Thymus (tissue), 11 donors: ENCODE data around the gene WDR41. TPM values are rescaled to one million over a fixed set of nuclear protein-coding genes. Genes with fewer than 3 reads are reported as not detected.

Experiments used
- DNase-seq, 9 donors: peaks; one replicate each; pipeline ENCODE4 v3.0.0-alpha.2; 2013; ENCODE audit warnings: low spot score in 9 of 9, low read depth in 6 of 9, missing footprints in 1 of 9
- H3K27ac ChIP-seq, 2 donors: one replicate each; pipeline ENCODE4 v1.5.1; 2013; ENCODE audit warnings: control low read depth in 1 of 2, low read depth in 1 of 2, low read length in 1 of 2, mild to moderate bottlenecking in 1 of 2, moderate library complexity in 1 of 2
- H3K27me3 ChIP-seq, 2 donors: one replicate each; pipeline ENCODE4 v1.5.1; 2013; ENCODE audit warnings: low read length in 1 of 2; ENCODE audit not compliant: control insufficient read depth in 2 of 2, insufficient read depth in 1 of 2
- H3K36me3 ChIP-seq, 2 donors: one replicate each; pipeline ENCODE4 v1.5.1; 2013; ENCODE audit warnings: low read length in 1 of 2, mild to moderate bottlenecking in 1 of 2, moderate library complexity in 1 of 2; ENCODE audit not compliant: control insufficient read depth in 2 of 2, insufficient read depth in 2 of 2
- H3K4me1 ChIP-seq, 2 donors: one replicate each; pipeline ENCODE4 v1.5.1; 2013; ENCODE audit warnings: low read length in 2 of 2; ENCODE audit not compliant: control insufficient read depth in 2 of 2, insufficient read depth in 2 of 2
- H3K4me3 ChIP-seq, 2 donors: one replicate each; pipeline ENCODE4 v1.5.1; 2013; ENCODE audit warnings: low read length in 2 of 2, control low read depth in 1 of 2, mild to moderate bottlenecking in 1 of 2
- H3K9me3 ChIP-seq, 2 donors: one replicate each; pipeline ENCODE4 v1.5.1; 2013; ENCODE audit warnings: low read length in 1 of 2, mild to moderate bottlenecking in 1 of 2; ENCODE audit not compliant: control insufficient read depth in 2 of 2, insufficient read depth in 1 of 2
- whole genome bisulfite sequencing: extraction: QIAGEN DNeasy Blood & Tissue Kit; methylation state at CpG from one replicate; pipeline ENCODE4 v1.1.7; 2013; 5-methylcytosine and 5-hydroxymethylcytosine counted together
- polyA plus RNA-seq: library from polyadenylated mRNA; stranded (reverse); fragments of 200-250 nt; gene quantifications from one replicate; pipeline ENCODE4 v1.2.3, GENCODE V29; 2013
- total RNA-seq: library from RNA; stranded (reverse); fragments of 120-200 nt; gene quantifications from one replicate; pipeline ENCODE4 v1.2.4, GENCODE V29; 2013
- donor health status: healthy.

Gene WDR41
- total and polyA plus RNA-seq, 2 donors = 19.6 to 33.5 TPM

DNA sequence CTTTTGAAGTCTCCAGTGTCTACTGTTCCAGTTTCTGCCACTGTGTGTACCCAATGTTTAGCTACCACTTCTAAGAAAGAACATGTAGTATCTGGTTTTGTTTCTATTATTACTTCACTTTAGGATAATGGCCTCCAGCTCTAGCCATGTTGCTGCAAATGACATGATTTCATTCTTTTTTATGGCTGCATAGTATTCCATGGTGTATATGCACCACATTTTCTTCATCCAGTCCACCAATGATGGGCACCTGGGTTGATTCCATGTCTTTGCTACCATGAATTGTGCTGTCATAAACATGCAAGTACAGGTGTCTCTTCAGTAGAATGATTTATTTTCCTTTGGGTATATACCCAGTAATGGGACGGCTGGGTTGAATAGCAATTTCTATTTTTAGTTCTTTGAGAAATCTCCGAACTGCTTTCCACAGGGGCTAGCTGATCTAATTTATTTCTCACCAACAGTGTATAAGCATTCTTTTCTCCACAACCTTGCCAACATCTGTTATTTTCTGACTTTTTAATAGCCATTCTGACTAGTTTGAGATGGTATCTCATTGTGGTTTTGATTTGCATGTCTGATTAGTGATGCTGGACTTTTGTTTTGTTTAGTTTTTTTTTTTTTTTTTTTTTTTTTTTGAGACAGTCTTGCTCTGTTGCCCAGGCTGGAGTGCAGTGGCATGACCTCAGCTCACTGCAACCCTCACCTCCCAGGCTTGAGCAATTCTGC lies 68.9 kb downstream of the WDR41 start:
- Histone ChIP-seq H3K27me3 (no peaks in the 10 kb centered on the region), H3K36me3 (no peaks in the 10 kb centered on the region), H3K9me3 (no peaks in the 10 kb centered on the region), H3K4me3 (no peak overlapping the region), H3K4me1 (no peaks in the 10 kb centered on the region), H3K27ac (no peak overlapping the region)
- 96% methylated on average over 2 of the region's 2 CpGs for WGBS
- no peak for DNase-seq

DNA sequence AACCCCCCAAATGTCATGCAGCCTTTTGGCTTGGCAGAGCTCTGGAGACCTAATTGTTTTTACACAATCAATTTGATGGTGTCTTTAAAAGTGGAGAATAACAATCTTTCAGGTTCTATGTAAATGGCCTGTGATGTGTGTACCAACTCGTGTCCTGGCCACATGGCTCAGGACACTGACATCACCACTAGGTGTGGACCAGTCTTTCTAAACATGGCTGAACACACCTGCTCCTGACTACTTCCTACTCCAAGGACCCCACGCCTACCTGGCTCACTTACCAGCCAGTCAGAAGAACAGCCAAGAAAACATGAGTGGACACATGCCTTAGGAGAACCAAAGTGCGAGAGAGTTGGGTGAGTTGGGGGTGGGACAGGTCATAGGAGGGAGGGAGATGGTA lies 71.2 kb downstream of the WDR41 start:
- H3K36me3 ChIP-seq = no peaks in the 10 kb centered on the region
- H3K27ac ChIP-seq = no peak overlapping the region
- no peaks in the 10 kb centered on the region for H3K9me3 ChIP-seq
- 73% methylated on average over 3 of the region's 3 CpGs for WGBS
- no peaks in the 10 kb centered on the region for H3K27me3 ChIP-seq
- no peak for DNase-seq
- no peak overlapping the region for H3K4me3 ChIP-seq
- no peaks in the 10 kb centered on the region for H3K4me1 ChIP-seq

DNA sequence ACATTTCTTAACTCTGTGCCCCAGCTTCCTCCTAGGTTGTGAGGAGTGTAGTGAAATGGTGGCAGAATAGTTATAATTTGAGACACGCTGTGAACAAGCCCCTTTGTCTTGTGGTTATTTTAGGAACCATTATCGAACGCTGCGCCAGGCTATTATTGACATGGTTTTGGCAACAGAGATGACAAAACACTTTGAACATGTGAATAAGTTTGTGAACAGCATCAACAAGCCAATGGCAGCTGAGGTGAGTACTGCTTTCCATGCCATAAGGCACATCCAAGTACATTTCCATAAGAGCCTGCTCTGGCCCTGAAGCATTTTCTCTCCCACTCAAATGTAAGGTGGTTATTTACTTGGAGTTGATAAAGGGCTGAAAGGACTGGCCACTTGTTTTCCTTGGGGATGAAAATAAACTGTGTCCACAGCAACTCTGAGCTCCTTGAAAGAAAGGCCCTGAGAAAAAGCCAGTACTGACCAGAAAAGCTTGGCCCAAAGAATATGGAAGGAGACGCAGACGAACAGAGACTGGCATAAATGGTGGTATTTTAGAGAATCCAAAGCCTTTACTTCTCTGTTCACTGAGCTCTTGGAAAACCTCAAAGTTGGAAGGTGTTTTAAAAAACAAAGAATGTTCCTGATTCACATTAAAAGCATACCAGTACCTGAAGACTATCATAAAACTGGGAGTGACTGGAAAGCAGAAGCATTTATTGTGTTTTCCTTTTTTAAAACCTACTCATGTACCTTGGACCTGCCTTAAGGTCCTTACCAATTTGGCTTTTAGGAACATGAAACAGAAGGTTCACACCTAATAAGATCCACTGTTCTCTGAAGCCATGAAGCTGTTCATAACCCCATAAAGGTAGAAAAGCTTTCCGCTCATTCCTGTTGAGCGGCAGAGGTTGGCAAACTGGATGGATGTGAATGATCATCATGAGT lies 72.2 kb downstream of the WDR41 start:
- no peaks in the 10 kb centered on the region for H3K27me3 ChIP-seq
- no peak overlapping the region for H3K4me3 ChIP-seq
- H3K36me3 ChIP-seq = no peaks in the 10 kb centered on the region
- H3K9me3 ChIP-seq = no peaks in the 10 kb centered on the region
- DNase-seq = no peak
- no peaks in the 10 kb centered on the region for H3K4me1 ChIP-seq
- no peak overlapping the region for H3K27ac ChIP-seq
- 98% methylated on average over 8 of the region's 8 CpGs for WGBS

DNA sequence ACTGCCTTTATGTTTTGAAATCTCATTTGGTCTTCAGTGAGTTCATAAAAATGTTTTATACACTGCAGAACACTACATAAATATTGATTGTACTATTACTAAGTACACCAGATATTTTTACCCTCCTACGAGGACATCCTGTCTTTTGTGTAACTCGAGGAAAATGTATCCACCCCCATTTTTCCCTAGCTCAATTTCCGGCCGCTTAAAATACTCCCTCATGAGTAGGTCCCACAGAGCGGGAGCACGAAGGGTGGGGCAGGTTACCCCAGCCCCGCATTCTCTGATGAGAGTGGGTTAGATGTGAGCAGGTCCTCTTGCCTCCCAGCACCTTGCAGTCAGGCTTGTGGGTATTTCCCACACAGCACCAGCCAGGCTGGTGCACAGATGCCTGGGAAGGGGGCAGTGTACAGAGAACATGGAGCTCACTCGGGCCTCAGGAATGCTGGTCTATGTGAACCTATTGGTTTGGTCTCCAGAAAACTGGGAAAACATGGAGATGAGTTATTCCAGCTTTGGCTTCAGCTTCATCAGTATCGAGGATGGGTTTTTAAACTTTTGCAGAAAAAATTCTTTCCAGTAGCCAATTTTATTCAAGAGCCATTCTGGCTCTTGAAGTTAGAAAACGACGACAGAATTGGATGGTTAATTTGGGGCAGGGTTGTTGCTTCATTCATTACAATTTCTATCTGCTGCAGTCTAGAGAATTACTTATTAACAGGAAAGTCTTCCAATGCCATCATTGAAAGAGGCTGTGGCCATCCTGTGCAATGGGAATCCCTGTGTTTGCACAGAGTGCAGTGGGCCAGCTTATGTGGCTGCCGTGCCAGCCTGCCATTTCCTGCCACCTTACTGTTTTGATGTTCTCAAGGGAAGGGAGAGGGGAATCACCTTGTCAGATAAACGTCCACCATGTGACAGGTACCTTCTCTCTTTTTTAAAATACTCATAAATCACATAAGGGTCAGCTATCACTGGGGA lies 73.2 kb downstream of the WDR41 start:
- WGBS = 92% methylated on average over 13 of the region's 13 CpGs
- DNase-seq = no peak

DNA sequence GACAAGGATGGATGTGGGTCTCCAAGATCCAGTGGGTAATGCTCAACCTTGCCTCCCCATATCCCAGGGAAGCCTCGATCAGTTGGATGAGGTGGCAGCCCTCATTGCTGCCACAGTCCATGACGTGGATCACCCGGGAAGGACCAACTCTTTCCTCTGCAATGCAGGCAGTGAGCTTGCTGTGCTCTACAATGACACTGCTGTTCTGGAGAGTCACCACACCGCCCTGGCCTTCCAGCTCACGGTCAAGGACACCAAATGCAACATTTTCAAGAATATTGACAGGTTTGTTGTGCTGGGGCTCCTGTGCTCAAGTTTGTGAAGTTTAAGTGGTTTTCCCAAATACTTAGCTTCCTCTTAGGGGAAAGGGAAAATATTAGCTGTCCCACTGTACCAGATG lies 74.0 kb downstream of the WDR41 start:
- Histone ChIP-seq H3K27ac (no peak overlapping the region), H3K4me3 (no peak overlapping the region), H3K9me3 (no peaks in the 10 kb centered on the region), H3K4me1 (no peaks in the 10 kb centered on the region), H3K27me3 (no peaks in the 10 kb centered on the region), H3K36me3 (no peaks in the 10 kb centered on the region)
- DNase-seq = no peak
- WGBS = 95% methylated on average over 5 of the region's 5 CpGs

More for the DNA sequence above, 73.2 kb downstream of the WDR41 start:
- H3K36me3 ChIP-seq = no peaks in the 10 kb centered on the region
- no peak overlapping the region for H3K4me3 ChIP-seq
- H3K27me3 ChIP-seq = no peaks in the 10 kb centered on the region
- H3K9me3 ChIP-seq = no peaks in the 10 kb centered on the region
- H3K4me1 ChIP-seq = no peaks in the 10 kb centered on the region
- no peak overlapping the region for H3K27ac ChIP-seq

DNA sequence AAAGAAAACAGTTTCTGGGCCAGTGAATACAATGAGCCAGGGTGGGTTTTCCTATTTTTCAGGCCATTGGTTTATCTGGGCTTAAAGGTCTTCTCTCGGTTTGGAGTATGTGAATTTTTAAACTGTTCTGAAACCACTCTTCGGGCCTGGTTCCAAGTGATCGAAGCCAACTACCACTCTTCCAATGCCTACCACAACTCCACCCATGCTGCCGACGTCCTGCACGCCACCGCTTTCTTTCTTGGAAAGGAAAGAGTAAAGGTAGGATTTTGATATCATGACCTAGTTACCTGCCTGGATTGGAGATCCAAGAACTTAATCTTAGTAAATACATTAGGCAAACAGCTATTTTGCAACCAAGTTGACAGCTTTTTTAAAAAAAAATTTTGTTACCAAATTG lies 79.1 kb downstream of the WDR41 start:
- no peak overlapping the region for H3K4me3 ChIP-seq
- H3K9me3 ChIP-seq = no peaks in the 10 kb centered on the region
- H3K27me3 ChIP-seq = no peaks in the 10 kb centered on the region
- WGBS = 98% methylated on average over 7 of the region's 7 CpGs
- no peak overlapping the region for H3K27ac ChIP-seq
- H3K36me3 ChIP-seq = no peaks in the 10 kb centered on the region
- H3K4me1 ChIP-seq = no peaks in the 10 kb centered on the region
- DNase-seq = no peak

DNA sequence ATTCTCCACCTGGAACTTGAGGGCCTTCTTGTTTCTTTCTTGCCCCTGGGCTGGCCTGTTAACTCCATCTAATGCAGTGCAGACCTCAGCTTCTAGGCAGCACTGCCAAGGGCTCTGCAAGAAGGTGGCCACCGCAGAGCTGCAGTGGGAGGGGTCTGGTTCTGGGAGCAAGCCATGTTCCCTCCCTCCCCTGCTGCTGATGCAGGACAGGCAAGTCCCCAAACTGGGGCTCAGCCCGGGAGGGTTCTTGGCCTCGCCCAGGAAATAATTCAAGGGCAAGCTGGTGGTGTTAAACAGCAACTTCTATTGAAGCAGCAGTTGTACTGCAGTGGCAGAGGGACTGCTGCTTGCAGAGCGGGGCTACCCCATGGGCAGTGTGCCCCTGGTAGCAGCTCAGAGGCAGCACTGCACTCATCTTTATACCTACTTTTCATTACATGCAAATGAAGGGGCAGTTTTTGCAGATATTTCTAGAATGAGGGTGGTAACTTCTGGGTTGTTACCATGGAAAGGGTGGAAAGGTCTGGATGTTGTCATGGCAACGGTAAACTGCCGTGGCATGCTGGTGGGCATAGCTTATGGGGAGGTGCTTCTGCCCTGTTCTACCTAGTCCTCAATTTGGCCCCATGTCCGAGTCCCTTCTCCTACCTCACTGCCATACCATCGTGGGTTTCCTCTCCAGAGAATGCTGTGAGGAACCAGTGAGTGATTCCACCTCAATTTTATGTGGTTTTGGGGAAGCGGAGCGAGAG lies 82.1 kb downstream of the WDR41 start:
- Histone ChIP-seq H3K9me3 (no peaks in the 10 kb centered on the region), H3K4me3 (no peak overlapping the region), H3K4me1 (no peaks in the 10 kb centered on the region), H3K27me3 (no peaks in the 10 kb centered on the region), H3K36me3 (no peaks in the 10 kb centered on the region), H3K27ac (no peak overlapping the region)
- no peak for DNase-seq
- WGBS = 92% methylated on average over 10 of the region's 10 CpGs

DNA sequence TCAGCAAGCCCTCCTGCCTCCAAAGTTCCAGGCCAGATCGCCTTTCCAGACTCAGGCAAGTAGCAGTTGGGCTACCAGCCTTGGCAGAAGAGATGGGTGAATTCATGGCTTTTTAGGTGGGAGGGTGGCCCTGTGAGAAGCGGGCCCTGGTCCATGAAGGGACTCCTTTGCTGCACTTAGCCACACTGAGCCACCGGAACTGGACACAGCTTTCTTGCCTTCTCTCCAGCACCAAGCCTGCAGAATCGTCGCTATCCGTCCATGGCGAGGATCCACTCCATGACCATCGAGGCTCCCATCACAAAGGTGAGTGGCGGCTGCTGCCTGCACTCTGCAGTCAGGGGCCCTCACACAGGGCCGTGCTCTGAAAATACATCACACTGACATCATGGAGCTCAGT lies 85.0 kb downstream of the WDR41 start:
- no peaks in the 10 kb centered on the region for H3K36me3 ChIP-seq
- no peaks in the 10 kb centered on the region for H3K27me3 ChIP-seq
- DNase-seq = no peak
- no peak overlapping the region for H3K4me3 ChIP-seq
- H3K9me3 ChIP-seq = no peaks in the 10 kb centered on the region
- no peak overlapping the region for H3K27ac ChIP-seq
- 93% methylated on average over 10 of the region's 10 CpGs for WGBS
- no peaks in the 10 kb centered on the region for H3K4me1 ChIP-seq
